ENCODE results near the gene AHRR.

DNA sequence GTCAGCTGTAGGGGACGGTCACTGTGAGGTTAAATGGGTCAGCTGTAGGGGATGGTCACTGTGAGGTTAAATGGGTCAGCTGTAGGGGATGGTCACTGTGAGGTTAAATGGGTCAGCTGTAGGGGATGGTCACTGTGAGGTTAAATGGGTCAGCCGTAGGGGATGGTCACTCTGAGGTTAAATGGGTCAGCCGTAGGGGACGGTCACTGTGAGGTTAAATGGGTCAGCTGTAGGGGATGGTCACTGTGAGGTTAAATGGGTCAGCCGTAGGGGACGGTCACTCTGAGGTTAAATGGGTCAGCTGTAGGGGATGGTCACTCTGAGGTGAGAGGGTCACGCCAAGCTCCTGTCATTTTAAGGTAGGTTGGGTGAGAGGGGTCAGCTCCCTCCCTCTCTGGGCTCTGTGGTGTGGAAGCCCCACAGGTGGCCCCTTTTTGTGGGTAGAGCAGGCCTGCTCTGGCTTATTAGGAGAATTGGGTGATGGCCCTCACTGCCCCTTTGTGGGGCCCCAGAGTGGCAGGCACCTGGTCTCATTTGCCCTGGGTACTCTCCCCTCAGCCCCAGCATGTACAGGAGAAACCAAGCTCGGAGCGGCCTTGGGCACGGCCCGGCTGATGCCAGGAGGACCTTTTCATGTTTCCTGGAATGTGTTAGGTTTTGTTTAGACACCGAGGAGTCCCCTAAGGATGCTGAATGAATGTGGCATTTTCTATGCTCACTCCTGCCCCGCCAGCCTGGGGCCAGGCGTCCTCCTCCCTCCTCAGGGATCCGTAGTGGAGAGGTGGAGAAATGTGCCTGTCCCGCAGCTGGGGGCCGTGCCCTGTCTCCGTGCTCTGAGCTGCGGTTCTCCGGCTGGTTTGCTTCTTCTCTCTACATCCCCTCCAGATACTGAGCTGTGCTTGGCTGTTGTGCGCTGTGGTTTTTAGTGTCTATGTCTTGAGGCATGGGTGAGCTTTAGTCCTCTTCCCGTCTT, 31.4 kb downstream of the AHRR start:
- TF ChIP-seq, protein P1, sequence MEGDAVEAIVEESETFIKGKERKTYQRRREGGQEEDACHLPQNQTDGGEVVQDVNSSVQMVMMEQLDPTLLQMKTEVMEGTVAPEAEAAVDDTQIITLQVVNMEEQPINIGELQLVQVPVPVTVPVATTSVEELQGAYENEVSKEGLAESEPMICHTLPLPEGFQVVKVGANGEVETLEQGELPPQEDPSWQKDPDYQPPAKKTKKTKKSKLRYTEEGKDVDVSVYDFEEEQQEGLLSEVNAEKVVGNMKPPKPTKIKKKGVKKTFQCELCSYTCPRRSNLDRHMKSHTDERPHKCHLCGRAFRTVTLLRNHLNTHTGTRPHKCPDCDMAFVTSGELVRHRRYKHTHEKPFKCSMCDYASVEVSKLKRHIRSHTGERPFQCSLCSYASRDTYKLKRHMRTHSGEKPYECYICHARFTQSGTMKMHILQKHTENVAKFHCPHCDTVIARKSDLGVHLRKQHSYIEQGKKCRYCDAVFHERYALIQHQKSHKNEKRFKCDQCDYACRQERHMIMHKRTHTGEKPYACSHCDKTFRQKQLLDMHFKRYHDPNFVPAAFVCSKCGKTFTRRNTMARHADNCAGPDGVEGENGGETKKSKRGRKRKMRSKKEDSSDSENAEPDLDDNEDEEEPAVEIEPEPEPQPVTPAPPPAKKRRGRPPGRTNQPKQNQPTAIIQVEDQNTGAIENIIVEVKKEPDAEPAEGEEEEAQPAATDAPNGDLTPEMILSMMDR (IDR thresholded peaks at IDR 0.05), result no peak
- TF ChIP-seq POLR2A (IDR thresholded peaks at IDR 0.05), result no peak
